Activated CD8-positive, alpha-beta memory T cell treated with anti-CD3 and anti-CD28 coated beads for 48 hours (primary cell): ENCODE results near the gene CLBA1.

Source experiments
- DNase-seq, 3 experiments: peaks; one replicate each; pipeline ENCODE4 v3.0.0-alpha.2; 2020; ENCODE audit warnings: low read depth in 2 of 3, low spot score in 2 of 3

CLBA1 gene

DNA sequence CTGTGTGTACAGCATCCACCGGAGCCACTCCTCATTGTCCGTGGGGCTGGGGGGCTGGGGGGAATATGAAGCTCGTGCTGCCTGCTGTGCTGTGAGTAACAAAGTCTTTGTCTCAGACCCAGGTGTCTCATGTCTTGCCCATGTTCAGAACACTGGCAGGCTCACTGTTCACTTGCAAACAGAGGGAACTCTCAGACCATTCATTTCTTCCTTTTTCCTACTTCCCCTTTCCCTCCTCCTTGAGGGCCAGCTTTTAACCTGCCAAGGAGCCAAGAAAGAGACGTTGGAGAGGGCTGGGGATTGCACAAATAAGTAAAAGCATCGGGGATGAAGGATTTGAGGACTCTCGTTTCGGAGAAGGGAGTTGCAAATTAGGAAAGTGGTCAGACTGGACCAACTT lies 58.1 kb downstream of the CLBA1 start:
- DNase-seq = no peak
